ENCODE data around the gene SLC25A20. TPM values are rescaled to one million over a fixed set of nuclear protein-coding genes. Genes with fewer than 3 reads are reported as not detected.

SLC25A20 gene, protein sequence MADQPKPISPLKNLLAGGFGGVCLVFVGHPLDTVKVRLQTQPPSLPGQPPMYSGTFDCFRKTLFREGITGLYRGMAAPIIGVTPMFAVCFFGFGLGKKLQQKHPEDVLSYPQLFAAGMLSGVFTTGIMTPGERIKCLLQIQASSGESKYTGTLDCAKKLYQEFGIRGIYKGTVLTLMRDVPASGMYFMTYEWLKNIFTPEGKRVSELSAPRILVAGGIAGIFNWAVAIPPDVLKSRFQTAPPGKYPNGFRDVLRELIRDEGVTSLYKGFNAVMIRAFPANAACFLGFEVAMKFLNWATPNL
- 10 to 100 TPM; 14.8 to 16.8 TPM for total RNA-seq

- no peaks in the 10 kb centered on the region for H3K9me3 Mint-ChIP-seq
- H3K4me1 Mint-ChIP-seq (ENCODE audit: low read depth) = peaks cover 32% of the 10 kb centered on the region
- H3K27me3 Mint-ChIP-seq = no peaks in the 10 kb centered on the region
- TF ChIP-seq, protein P1, sequence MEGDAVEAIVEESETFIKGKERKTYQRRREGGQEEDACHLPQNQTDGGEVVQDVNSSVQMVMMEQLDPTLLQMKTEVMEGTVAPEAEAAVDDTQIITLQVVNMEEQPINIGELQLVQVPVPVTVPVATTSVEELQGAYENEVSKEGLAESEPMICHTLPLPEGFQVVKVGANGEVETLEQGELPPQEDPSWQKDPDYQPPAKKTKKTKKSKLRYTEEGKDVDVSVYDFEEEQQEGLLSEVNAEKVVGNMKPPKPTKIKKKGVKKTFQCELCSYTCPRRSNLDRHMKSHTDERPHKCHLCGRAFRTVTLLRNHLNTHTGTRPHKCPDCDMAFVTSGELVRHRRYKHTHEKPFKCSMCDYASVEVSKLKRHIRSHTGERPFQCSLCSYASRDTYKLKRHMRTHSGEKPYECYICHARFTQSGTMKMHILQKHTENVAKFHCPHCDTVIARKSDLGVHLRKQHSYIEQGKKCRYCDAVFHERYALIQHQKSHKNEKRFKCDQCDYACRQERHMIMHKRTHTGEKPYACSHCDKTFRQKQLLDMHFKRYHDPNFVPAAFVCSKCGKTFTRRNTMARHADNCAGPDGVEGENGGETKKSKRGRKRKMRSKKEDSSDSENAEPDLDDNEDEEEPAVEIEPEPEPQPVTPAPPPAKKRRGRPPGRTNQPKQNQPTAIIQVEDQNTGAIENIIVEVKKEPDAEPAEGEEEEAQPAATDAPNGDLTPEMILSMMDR (IDR thresholded peaks at IDR 0.05) = no peak
- CTCF ChIA-PET = interaction anchor here (0.7 to 2.5 kb wide), 8 partner anchors 9 to 163 kb away, joined by 3 to 13 read pairs (median 4); partner anchors contain the start of genes ARIH2 and PRKAR2A
- H3K27ac Mint-ChIP-seq = peak within 1 kb of the TSS; percentile 96
- intact Hi-C loops (cut with micrococcal nuclease) = no loop called here
- peak; percentile 97 for ATAC-seq
- peak; percentile 95 for DNase-seq
- H3K4me3 Mint-ChIP-seq = peak within 1 kb of the TSS; percentile 79
- POLR2A ChIA-PET = interaction anchor here (0.6 to 2.5 kb wide), 12 partner anchors 10 to 413 kb away, joined by 3 to 28 read pairs (median 4); partner anchors contain the start of genes ARIH2 and WDR6
- no peaks in the 10 kb centered on the region for H3K36me3 Mint-ChIP-seq (ENCODE audit: low read depth)
Measured at GRCh38 chr3:48898383-48899234, at the start of gene SLC25A20. Gene SLC25A20, minus strand, starts transcription at chr3:48898882. Its CDS starts 88 bp downstream, at chr3:48898794.

DNA sequence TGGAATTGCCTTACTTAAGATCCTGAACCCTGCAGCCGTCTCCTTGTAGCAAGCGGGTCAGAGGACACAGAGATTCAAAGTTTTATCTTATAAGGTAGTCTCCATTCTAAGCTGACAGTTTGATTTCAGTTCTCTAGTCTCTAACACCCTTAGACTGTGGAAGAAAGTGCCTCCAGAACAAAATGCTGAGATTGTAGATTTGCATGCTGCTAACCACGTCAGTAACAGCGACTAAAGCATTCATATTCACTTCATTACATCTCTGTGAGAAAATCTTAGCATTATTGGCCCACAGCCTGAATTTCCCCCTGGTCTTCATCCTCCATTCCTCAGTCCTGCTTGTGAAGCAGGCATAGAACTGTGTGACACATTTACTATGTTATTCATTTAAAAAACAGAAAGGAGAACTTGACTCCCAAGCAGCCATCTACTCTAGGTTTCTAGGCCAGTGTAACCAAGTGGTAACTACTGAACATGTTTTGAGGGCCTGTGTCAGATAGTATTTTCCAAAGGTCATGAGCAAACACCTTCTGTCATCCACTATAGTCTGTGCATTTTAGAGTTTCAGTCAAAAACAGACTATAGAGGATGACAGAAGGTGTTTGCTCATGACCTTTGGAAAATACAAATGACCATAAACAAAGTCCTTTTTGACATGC is 47.3 kb upstream of the SLC25A20 start:
- H3K9me3 Mint-ChIP-seq = no peaks in the 10 kb centered on the region
- no peak for DNase-seq
- peak overlapping the region; percentile 86 for H3K27ac Mint-ChIP-seq
- POLR2A ChIA-PET = interaction anchor here (0.6 kb wide), 1 partner anchor 11 kb away, joined by 3 read pairs; no protein-coding TSS in a partner anchor
- peak; percentile 66 for ATAC-seq
- intact Hi-C loops (cut with micrococcal nuclease) = no loop called here
- H3K27me3 Mint-ChIP-seq = no peaks in the 10 kb centered on the region
- no peak overlapping the region for H3K4me3 Mint-ChIP-seq
- peaks cover 43% of the 10 kb centered on the region for H3K4me1 Mint-ChIP-seq (ENCODE audit: low read depth)
- TF ChIP-seq, protein P1 (IDR thresholded peaks at IDR 0.05) = no peak
- CTCF ChIA-PET = interaction anchor here (1.0 kb wide), 1 partner anchor 14 kb away, joined by 3 read pairs; no protein-coding TSS in a partner anchor
- peaks cover 13% of the 10 kb centered on the region for H3K36me3 Mint-ChIP-seq (ENCODE audit: low read depth)

DNA sequence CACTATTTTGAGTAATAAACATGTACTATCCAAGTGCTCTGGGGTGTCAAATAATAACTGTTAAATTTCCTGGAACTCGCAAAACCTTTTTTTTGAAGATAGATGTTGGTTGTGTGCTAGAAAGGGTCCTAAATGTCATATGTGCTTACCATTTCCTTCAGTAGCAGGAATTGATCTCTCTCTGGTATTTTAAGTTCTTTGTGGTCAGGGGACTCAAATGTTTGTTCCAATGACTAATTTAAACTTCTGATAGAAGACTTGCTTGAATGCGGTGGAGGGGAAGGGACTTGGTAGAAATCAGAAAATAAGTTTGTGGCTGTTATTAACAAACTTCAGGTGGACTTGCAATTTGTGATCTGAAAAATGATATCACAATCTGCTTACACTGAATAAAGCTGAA is 46.8 kb upstream of the SLC25A20 start:
- TF ChIP-seq, protein P1 (IDR thresholded peaks at IDR 0.05) = no peak
- intact Hi-C loops (cut with micrococcal nuclease) = no loop called here
- H3K9me3 Mint-ChIP-seq = no peaks in the 10 kb centered on the region
- H3K27ac Mint-ChIP-seq = peak overlapping the region; percentile 86
- ChIA-PET CTCF (interaction anchor here (1.0 kb wide), 1 partner anchor 13 kb away, joined by 3 read pairs; no protein-coding TSS in a partner anchor), POLR2A (no interaction called here)
- H3K4me1 Mint-ChIP-seq (ENCODE audit: low read depth) = peaks cover 43% of the 10 kb centered on the region
- no peaks in the 10 kb centered on the region for H3K27me3 Mint-ChIP-seq
- DNase-seq (no peak), ATAC-seq (peak; percentile 69)
- H3K36me3 Mint-ChIP-seq (ENCODE audit: low read depth) = peaks cover 13% of the 10 kb centered on the region
- no peak overlapping the region for H3K4me3 Mint-ChIP-seq

DNA sequence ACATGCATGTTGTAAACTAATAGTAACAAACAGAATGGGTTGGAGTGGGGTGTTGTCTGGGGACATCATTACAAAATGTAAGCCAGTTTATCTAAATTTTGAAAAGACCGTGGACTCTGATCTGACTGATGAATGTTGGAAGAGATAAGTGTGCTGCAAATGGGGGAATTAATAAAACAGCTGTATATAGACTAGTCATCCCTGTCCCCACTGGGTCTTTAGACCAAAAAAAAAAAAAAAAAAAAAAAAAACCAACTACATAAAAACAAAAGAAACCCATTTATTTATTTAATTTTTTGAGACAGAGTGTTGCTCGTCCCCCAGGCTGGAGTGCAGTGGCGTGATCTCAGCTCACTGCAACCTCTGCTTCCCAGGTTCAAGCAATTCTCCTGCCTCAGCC is 40.0 kb upstream of the SLC25A20 start:
- intact Hi-C loops (cut with micrococcal nuclease) = no loop called here
- Mint-ChIP-seq H3K27me3 (no peaks in the 10 kb centered on the region), H3K4me1 (ENCODE audit: low read depth) (peaks cover 38% of the 10 kb centered on the region), H3K36me3 (ENCODE audit: low read depth) (peaks cover 30% of the 10 kb centered on the region), H3K4me3 (no peak overlapping the region), H3K9me3 (no peaks in the 10 kb centered on the region), H3K27ac (peak overlapping the region; percentile 43)
- POLR2A ChIA-PET = interaction anchor here (0.7 to 1.4 kb wide), 4 partner anchors 19 to 142 kb away, joined by 3 to 5 read pairs (median 4); partner anchors contain the start of gene ARIH2
- DNase-seq = no peak
- TF ChIP-seq, protein P1 (IDR thresholded peaks at IDR 0.05) = no peak
- no peak for ATAC-seq
- CTCF ChIA-PET = interaction anchor here (1.0 kb wide), 1 partner anchor 49 kb away, joined by 4 read pairs; no protein-coding TSS in a partner anchor
